Neural cell (in vitro differentiated cells): ENCODE data around the gene FAM171A2. TPM values are rescaled to one million over a fixed set of nuclear protein-coding genes. Genes with fewer than 3 reads are reported as not detected.

Source experiments
- H2AFZ ChIP-seq: fragments of 200-600, 300-800 bp; sonication (generic), shearing (Covaris generic); 2 replicates; pipeline ENCODE4 v1.6.0; 2014; ENCODE audit warnings: low read depth, mild to moderate bottlenecking, antibody characterized with exemption, low read length, moderate library complexity
- H3F3A ChIP-seq: fragments of 200-600 bp; shearing (Covaris generic); 2 replicates; pipeline ENCODE4 v1.6.1; 2016; ENCODE audit warnings: mild to moderate bottlenecking, moderate library complexity, mixed read lengths, antibody characterized with exemption, low read length; ENCODE audit not compliant: insufficient read depth, poor library complexity, severe bottlenecking
- H3K27ac ChIP-seq: fragments of 200-600, 300-800 bp; sonication (generic), shearing (Covaris generic); 2 replicates; pipeline ENCODE4 v1.5.1; 2014; ENCODE audit warnings: mild to moderate bottlenecking, low read length, moderate library complexity
- H3K27me3 ChIP-seq: fragments of 300-800, 200-600 bp; sonication (generic), shearing (Covaris generic); 2 replicates; pipeline ENCODE4 v1.6.0; 2014; ENCODE audit warnings: mild to moderate bottlenecking, low read depth, low read length, moderate library complexity; ENCODE audit not compliant: insufficient read depth
- H3K36me3 ChIP-seq: fragments of 300-800, 200-600 bp; sonication (generic), shearing (Covaris generic); 2 replicates; pipeline ENCODE4 v1.5.1; 2014; ENCODE audit warnings: mild to moderate bottlenecking, antibody characterized with exemption, low read length, moderate library complexity; ENCODE audit not compliant: insufficient read depth
- H3K4me2 ChIP-seq: fragments of 300-800, 200-600 bp; sonication (generic), shearing (Covaris generic); 2 replicates; pipeline ENCODE4 v1.6.0; 2014; ENCODE audit warnings: mild to moderate bottlenecking, low read length
- H3K4me3 ChIP-seq: fragments of 300-800, 200-600 bp; sonication (generic), shearing (Covaris generic); 2 replicates; pipeline ENCODE4 v1.5.1; 2014; ENCODE audit warnings: mild to moderate bottlenecking, low read length, moderate library complexity
- H3K79me2 ChIP-seq: fragments of 200-600 bp; shearing (Covaris generic); replicated peaks from 2 replicates; pipeline ENCODE4 v1.6.0; 2014; ENCODE audit warnings: mild to moderate bottlenecking, low read length, moderate library complexity; ENCODE audit not compliant: insufficient read depth
- H3K9ac ChIP-seq: fragments of 300-800, 200-600 bp; sonication (generic), shearing (Covaris generic); 2 replicates; pipeline ENCODE4 v1.6.1; 2016; ENCODE audit warnings: mild to moderate bottlenecking, low read length, mixed read lengths
- H3K9me2 ChIP-seq: fragments of 200-600 bp; shearing (Covaris generic); 2 replicates; pipeline ENCODE4 v1.6.1; 2016; ENCODE audit warnings: mild to moderate bottlenecking, low read length, mixed read lengths; ENCODE audit not compliant: insufficient read depth
- H3K9me3 ChIP-seq: fragments of 200-600, 300-800 bp; sonication (generic), shearing (Covaris generic); 2 replicates; pipeline ENCODE4 v1.6.1; 2016; ENCODE audit warnings: mild to moderate bottlenecking, mixed run types, low read length, moderate library complexity, mixed read lengths
- H4K20me1 ChIP-seq: fragments of 200-600 bp; shearing (Covaris generic); 2 replicates; pipeline ENCODE4 v1.6.1; 2016; ENCODE audit warnings: mild to moderate bottlenecking, mixed run types; ENCODE audit not compliant: insufficient read depth
- EP300 ChIP-seq: fragments of 450-650 bp; conservative IDR thresholded peaks from 2 replicates; pipeline ENCODE4 v1.6.1; 2014; ENCODE audit warnings: antibody characterized with exemption, mild to moderate bottlenecking, moderate library complexity; ENCODE audit not compliant: poor library complexity, severe bottlenecking
- EZH2 ChIP-seq: fragments of 200-600, 300-800 bp; shearing (Covaris generic), sonication (generic); IDR thresholded peaks from 2 replicates; pipeline ENCODE4 v1.6.1; 2014; ENCODE audit warnings: antibody characterized with exemption, low read length, borderline replicate concordance, mild to moderate bottlenecking; ENCODE audit not compliant: insufficient read depth, poor library complexity, severe bottlenecking
- MXI1 ChIP-seq: fragments of 450-650 bp; conservative IDR thresholded peaks from 2 replicates; pipeline ENCODE4 v1.6.1; 2014; ENCODE audit warnings: antibody characterized with exemption, mild to moderate bottlenecking; ENCODE audit not compliant: poor library complexity, severe bottlenecking
- POLR2AphosphoS5 ChIP-seq: IDR thresholded peaks from 2 replicates; pipeline ENCODE4 v1.6.1; 2012
- RAD21 ChIP-seq: fragments of 450-650 bp; conservative IDR thresholded peaks from 2 replicates; pipeline ENCODE4 v1.6.1; 2014; ENCODE audit warnings: antibody characterized with exemption, mild to moderate bottlenecking, moderate library complexity
- SMC3 ChIP-seq: fragments of 450-650 bp; conservative IDR thresholded peaks from 2 replicates; pipeline ENCODE4 v1.6.1; 2014; ENCODE audit warnings: antibody characterized with exemption, mild to moderate bottlenecking, moderate library complexity; ENCODE audit not compliant: poor library complexity
- TAF1 ChIP-seq: IDR thresholded peaks from 2 replicates; pipeline ENCODE4 v1.6.1; 2012; ENCODE audit warnings: low read depth
- polyA plus RNA-seq: library from polyadenylated mRNA; depleted of rRNA; stranded (reverse); fragments of >200 nt; gene quantifications from 2 replicates; pipeline ENCODE4 v1.2.3, GENCODE V29; 2014
- TF ChIP-seq, protein P1 (sequence below): fragments of 450-650 bp; IDR thresholded peaks from 2 replicates; pipeline ENCODE4 v1.5.1; 2014; ENCODE audit warnings: antibody characterized with exemption, mild to moderate bottlenecking, moderate library complexity; ENCODE audit not compliant: poor library complexity, severe bottlenecking
- TF ChIP-seq, protein P2 (sequence below): IDR thresholded peaks from 2 replicates; pipeline ENCODE4 v1.6.1; 2012; ENCODE audit warnings: borderline replicate concordance

Gene FAM171A2
- polyA plus RNA-seq, 1 donor from 2014 or later, result 73.6 TPM

DNA sequence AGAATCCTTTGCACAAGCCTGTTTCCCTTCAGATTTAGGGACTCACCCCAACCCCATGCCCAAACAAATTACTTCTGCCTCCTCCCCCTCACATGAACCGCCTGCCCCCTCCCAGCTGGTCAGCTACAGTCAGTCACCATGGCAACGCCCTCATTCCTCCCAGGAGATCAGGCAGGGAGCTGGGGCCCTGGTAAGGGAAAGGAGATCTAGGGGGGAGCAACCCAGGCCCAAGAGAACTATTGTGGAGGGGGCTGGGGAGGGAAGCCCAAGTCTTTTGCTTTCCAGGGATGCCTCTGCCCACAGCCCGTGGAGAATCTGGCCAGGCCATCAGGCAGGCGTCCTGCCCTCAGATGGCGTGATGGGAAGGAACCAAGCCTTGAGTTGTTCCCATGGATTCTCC lies 2.8 kb downstream of the FAM171A2 start:
- H3K27ac ChIP-seq, result no peak overlapping the region
- H3K36me3 ChIP-seq, result no peaks in the 10 kb centered on the region
- peak overlapping the region; percentile 26 for H3K9ac ChIP-seq
- peak overlapping the region; percentile 48 for H3K4me2 ChIP-seq
- no peaks in the 10 kb centered on the region for H3K27me3 ChIP-seq
- TF ChIP-seq SMC3 (no peak), RAD21 (no peak), TAF1 (no peak), MXI1 (no peak), EZH2 (no peak), EP300 (no peak), POLR2AphosphoS5 (no peak)
- TF ChIP-seq, protein P1, sequence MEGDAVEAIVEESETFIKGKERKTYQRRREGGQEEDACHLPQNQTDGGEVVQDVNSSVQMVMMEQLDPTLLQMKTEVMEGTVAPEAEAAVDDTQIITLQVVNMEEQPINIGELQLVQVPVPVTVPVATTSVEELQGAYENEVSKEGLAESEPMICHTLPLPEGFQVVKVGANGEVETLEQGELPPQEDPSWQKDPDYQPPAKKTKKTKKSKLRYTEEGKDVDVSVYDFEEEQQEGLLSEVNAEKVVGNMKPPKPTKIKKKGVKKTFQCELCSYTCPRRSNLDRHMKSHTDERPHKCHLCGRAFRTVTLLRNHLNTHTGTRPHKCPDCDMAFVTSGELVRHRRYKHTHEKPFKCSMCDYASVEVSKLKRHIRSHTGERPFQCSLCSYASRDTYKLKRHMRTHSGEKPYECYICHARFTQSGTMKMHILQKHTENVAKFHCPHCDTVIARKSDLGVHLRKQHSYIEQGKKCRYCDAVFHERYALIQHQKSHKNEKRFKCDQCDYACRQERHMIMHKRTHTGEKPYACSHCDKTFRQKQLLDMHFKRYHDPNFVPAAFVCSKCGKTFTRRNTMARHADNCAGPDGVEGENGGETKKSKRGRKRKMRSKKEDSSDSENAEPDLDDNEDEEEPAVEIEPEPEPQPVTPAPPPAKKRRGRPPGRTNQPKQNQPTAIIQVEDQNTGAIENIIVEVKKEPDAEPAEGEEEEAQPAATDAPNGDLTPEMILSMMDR, result no peak
- TF ChIP-seq, protein P2, sequence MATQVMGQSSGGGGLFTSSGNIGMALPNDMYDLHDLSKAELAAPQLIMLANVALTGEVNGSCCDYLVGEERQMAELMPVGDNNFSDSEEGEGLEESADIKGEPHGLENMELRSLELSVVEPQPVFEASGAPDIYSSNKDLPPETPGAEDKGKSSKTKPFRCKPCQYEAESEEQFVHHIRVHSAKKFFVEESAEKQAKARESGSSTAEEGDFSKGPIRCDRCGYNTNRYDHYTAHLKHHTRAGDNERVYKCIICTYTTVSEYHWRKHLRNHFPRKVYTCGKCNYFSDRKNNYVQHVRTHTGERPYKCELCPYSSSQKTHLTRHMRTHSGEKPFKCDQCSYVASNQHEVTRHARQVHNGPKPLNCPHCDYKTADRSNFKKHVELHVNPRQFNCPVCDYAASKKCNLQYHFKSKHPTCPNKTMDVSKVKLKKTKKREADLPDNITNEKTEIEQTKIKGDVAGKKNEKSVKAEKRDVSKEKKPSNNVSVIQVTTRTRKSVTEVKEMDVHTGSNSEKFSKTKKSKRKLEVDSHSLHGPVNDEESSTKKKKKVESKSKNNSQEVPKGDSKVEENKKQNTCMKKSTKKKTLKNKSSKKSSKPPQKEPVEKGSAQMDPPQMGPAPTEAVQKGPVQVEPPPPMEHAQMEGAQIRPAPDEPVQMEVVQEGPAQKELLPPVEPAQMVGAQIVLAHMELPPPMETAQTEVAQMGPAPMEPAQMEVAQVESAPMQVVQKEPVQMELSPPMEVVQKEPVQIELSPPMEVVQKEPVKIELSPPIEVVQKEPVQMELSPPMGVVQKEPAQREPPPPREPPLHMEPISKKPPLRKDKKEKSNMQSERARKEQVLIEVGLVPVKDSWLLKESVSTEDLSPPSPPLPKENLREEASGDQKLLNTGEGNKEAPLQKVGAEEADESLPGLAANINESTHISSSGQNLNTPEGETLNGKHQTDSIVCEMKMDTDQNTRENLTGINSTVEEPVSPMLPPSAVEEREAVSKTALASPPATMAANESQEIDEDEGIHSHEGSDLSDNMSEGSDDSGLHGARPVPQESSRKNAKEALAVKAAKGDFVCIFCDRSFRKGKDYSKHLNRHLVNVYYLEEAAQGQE, result no peak
- H3F3A ChIP-seq, result no peaks in the 10 kb centered on the region
- H2AFZ ChIP-seq, result no peak overlapping the region
- peak overlapping the region; percentile 95 for H3K4me3 ChIP-seq
- no peaks in the 10 kb centered on the region for H3K9me2 ChIP-seq
- peaks cover 60% of the 10 kb centered on the region for H3K79me2 ChIP-seq
- peaks cover 49% of the 10 kb centered on the region for H4K20me1 ChIP-seq
- no peaks in the 10 kb centered on the region for H3K9me3 ChIP-seq

DNA sequence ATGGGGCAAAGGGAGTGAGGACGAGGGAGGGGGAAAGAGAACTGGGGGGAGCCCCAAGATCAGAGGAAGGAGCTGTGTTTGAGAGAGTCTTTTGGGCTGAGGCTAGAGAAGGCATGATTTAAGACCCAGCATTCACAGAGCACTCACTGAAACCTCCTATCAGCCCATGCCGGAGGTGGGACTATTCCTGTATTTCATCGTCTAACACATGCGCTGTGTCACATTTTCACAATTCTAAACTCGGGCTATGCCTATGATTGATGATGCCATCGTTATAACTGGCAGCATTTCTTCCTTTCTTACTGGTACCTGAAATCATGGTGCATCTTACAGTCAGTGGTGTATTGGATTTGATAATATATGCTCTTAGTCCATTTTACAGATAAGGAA lies 3.5 kb downstream of the FAM171A2 start:
- Histone ChIP-seq H2AFZ (no peak overlapping the region), H4K20me1 (peaks cover 50% of the 10 kb centered on the region), H3K4me2 (no peak overlapping the region), H3K9ac (no peak overlapping the region), H3K27me3 (no peaks in the 10 kb centered on the region), H3K79me2 (peaks cover 60% of the 10 kb centered on the region), H3K4me3 (peak overlapping the region; percentile 95), H3F3A (no peaks in the 10 kb centered on the region), H3K27ac (no peak overlapping the region), H3K36me3 (no peaks in the 10 kb centered on the region), H3K9me3 (no peaks in the 10 kb centered on the region), H3K9me2 (no peaks in the 10 kb centered on the region)
- TF ChIP-seq SMC3, result no peak
- no peak for TF ChIP-seq EP300
- TF ChIP-seq, protein P1, result no peak
- TF ChIP-seq EZH2, result no peak
- TF ChIP-seq, protein P2, result no peak
- TF ChIP-seq TAF1, result no peak
- no peak for TF ChIP-seq RAD21
- no peak for TF ChIP-seq POLR2AphosphoS5
- no peak for TF ChIP-seq MXI1
